H9 (cell line): ENCODE data around the gene SEC61B. TPM values are rescaled to one million over a fixed set of nuclear protein-coding genes. Genes with fewer than 3 reads are reported as not detected.

Experiments
- DNase-seq: peaks from one replicate; pipeline ENCODE4 v3.0.0-alpha.2; 2017
- H2AFZ ChIP-seq: one replicate; pipeline ENCODE4 v1.6.1; 2013; ENCODE audit warnings: mild to moderate bottlenecking, low read length, control low read depth, moderate library complexity
- H2AK5ac ChIP-seq: 2 replicates; pipeline ENCODE4 v1.6.1; 2013; ENCODE audit warnings: low read length, control low read depth, mixed read lengths; ENCODE audit not compliant: insufficient read length
- H2BK120ac ChIP-seq: one replicate; pipeline ENCODE4 v1.6.1; 2013; ENCODE audit warnings: low read depth, mild to moderate bottlenecking, low read length, control low read depth, inconsistent platforms; ENCODE audit not compliant: poor library complexity, severe bottlenecking
- H2BK12ac ChIP-seq: 2 replicates; pipeline ENCODE4 v1.6.1; 2013; ENCODE audit warnings: low read length, control low read depth, mixed read lengths, low read depth; ENCODE audit not compliant: insufficient read length
- H2BK15ac ChIP-seq: 2 replicates; pipeline ENCODE4 v1.6.1; 2013; ENCODE audit warnings: low read depth, low read length, control low read depth
- H2BK20ac ChIP-seq: one replicate; pipeline ENCODE4 v1.6.1; 2013; ENCODE audit warnings: low read depth, mild to moderate bottlenecking, low read length, control low read depth, inconsistent platforms; ENCODE audit not compliant: poor library complexity, severe bottlenecking
- H2BK5ac ChIP-seq: 2 replicates; pipeline ENCODE4 v1.6.1; 2013; ENCODE audit warnings: low read length, control low read depth, mixed read lengths; ENCODE audit not compliant: insufficient read length
- H3K14ac ChIP-seq: 2 replicates; pipeline ENCODE4 v1.6.1; 2013; ENCODE audit warnings: low read length, control low read depth; ENCODE audit not compliant: insufficient read depth
- H3K18ac ChIP-seq: 2 replicates; pipeline ENCODE4 v1.6.1; 2013; ENCODE audit warnings: low read depth, mild to moderate bottlenecking, mixed read lengths, low read length, control low read depth; ENCODE audit not compliant: insufficient read length
- H3K23ac ChIP-seq: 2 replicates; pipeline ENCODE4 v1.6.1; 2013; ENCODE audit warnings: low read length, control low read depth, mixed read lengths, low read depth; ENCODE audit not compliant: insufficient read length
- H3K23me2 ChIP-seq: 2 replicates; pipeline ENCODE4 v1.6.1; 2013; ENCODE audit warnings: low read depth, mild to moderate bottlenecking, mixed read lengths, low read length, control low read depth; ENCODE audit not compliant: insufficient read length, poor library complexity, severe bottlenecking
- H3K27ac ChIP-seq: 2 replicates; pipeline ENCODE4 v1.5.1; 2013; ENCODE audit warnings: low read length, control low read depth, mixed read lengths, low read depth; ENCODE audit not compliant: insufficient read length
- H3K27me3 ChIP-seq: 2 replicates; pipeline ENCODE4 v1.6.1; 2013; ENCODE audit warnings: low read length, control low read depth, inconsistent platforms; ENCODE audit not compliant: insufficient read depth
- H3K4ac ChIP-seq: 2 replicates; pipeline ENCODE4 v1.6.1; 2013; ENCODE audit warnings: low read depth, mild to moderate bottlenecking, control low read depth, inconsistent platforms, low read length, moderate library complexity
- H3K4me1 ChIP-seq: 2 replicates; pipeline ENCODE4 v1.6.1; 2013; ENCODE audit warnings: low read length, control low read depth, inconsistent platforms; ENCODE audit not compliant: insufficient read depth
- H3K4me2 ChIP-seq: 2 replicates; pipeline ENCODE4 v1.6.1; 2013; ENCODE audit warnings: low read length, control low read depth, mixed read lengths; ENCODE audit not compliant: insufficient read length, insufficient read depth
- H3K56ac ChIP-seq: 2 replicates; pipeline ENCODE4 v1.6.1; 2013; ENCODE audit warnings: low read depth, mild to moderate bottlenecking, mixed read lengths, low read length, control low read depth; ENCODE audit not compliant: insufficient read length
- H3K79me1 ChIP-seq: 2 replicates; pipeline ENCODE4 v1.6.1; 2013; ENCODE audit warnings: low read depth, mild to moderate bottlenecking, moderate library complexity, low read length, control low read depth, inconsistent platforms; ENCODE audit not compliant: insufficient read depth, poor library complexity, severe bottlenecking
- H3K79me2 ChIP-seq: 2 replicates; pipeline ENCODE4 v1.6.1; 2013; ENCODE audit warnings: low read length, control low read depth, inconsistent platforms; ENCODE audit not compliant: insufficient read depth
- H3K9ac ChIP-seq: 2 replicates; pipeline ENCODE4 v1.6.1; 2013; ENCODE audit warnings: low read length, control low read depth, mixed read lengths; ENCODE audit not compliant: insufficient read length; ENCODE audit errors: extremely low read depth
- H3K9me3 ChIP-seq: one replicate; pipeline ENCODE4 v1.6.1; 2013; ENCODE audit warnings: low read depth, low read length, inconsistent platforms; ENCODE audit not compliant: control insufficient read depth
- H3T11ph ChIP-seq: one replicate; pipeline ENCODE4 v1.6.1; 2013; ENCODE audit warnings: mild to moderate bottlenecking, low read length, control low read depth, inconsistent platforms
- H4K20me1 ChIP-seq: one replicate; pipeline ENCODE4 v1.6.1; 2013; ENCODE audit not compliant: control insufficient read depth, insufficient read length, insufficient read depth
- H4K5ac ChIP-seq: 2 replicates; pipeline ENCODE4 v1.6.1; 2013; ENCODE audit warnings: low read depth, mild to moderate bottlenecking, mixed read lengths, low read length, control low read depth; ENCODE audit not compliant: insufficient read length
- H4K8ac ChIP-seq: replicated peaks from 2 replicates; pipeline ENCODE4 v1.6.1; 2013; ENCODE audit warnings: low read length, control low read depth, mixed read lengths, low read depth; ENCODE audit not compliant: insufficient read length
- H4K91ac ChIP-seq: 2 replicates; pipeline ENCODE4 v1.6.1; 2013; ENCODE audit warnings: low read depth, mild to moderate bottlenecking, moderate library complexity, mixed read lengths, low read length, control low read depth; ENCODE audit not compliant: insufficient read length
- H3K27ac Mint-ChIP-seq, 3 experiments: 2 replicates in 2 of 3; 3 replicates in 1 of 3; pipeline ENCODE4 v1.8.0; 2020 to 2021; ENCODE audit warnings: mixed read lengths in 3 of 3, mild to moderate bottlenecking in 1 of 3, moderate library complexity in 1 of 3
- H3K27me3 Mint-ChIP-seq: 2 replicates; pipeline ENCODE4 v1.8.0; 2021; ENCODE audit warnings: low read depth, mild to moderate bottlenecking, moderate library complexity, mixed read lengths
- H3K36me3 Mint-ChIP-seq, 3 experiments: 2 replicates in 2 of 3; 3 replicates in 1 of 3; pipeline ENCODE4 v1.8.0; 2020 to 2021; ENCODE audit warnings: low read depth in 3 of 3, mixed read lengths in 3 of 3; ENCODE audit not compliant: insufficient read depth in 1 of 3
- H3K4me1 Mint-ChIP-seq, 2 experiments: 2 replicates each; pipeline ENCODE4 v1.8.0; 2020; ENCODE audit warnings: mixed read lengths in 2 of 2
- H3K4me3 Mint-ChIP-seq, 2 experiments: 2 replicates in 1 of 2; 3 replicates in 1 of 2; pipeline ENCODE4 v1.8.0; 2020 to 2021; ENCODE audit warnings: mild to moderate bottlenecking in 2 of 2, mixed read lengths in 2 of 2, moderate library complexity in 1 of 2
- H3K9me3 Mint-ChIP-seq, 2 experiments: 2 replicates in 1 of 2; 3 replicates in 1 of 2; pipeline ENCODE4 v1.8.0; 2020; ENCODE audit warnings: mild to moderate bottlenecking in 2 of 2, mixed read lengths in 2 of 2, moderate library complexity in 1 of 2
- WGBS: extraction: QIAGEN DNeasy Blood & Tissue Kit; methylation state at CpG from one replicate; pipeline ENCODE4 v1.1.7; 2013; ENCODE audit warnings: missing lambda C conversion rate, low lambda C conversion rate, mixed read lengths; ENCODE audit not compliant: insufficient read length; ENCODE audit errors: extremely low coverage; 5-methylcytosine and 5-hydroxymethylcytosine counted together
- total RNA-seq: library from RNA; stranded (reverse); gene quantifications from 2 replicates; pipeline ENCODE4 v1.2.1, GENCODE V29; 2021
- TF ChIP-seq, protein P1 (sequence below): fragments of 200-600 bp; sonication (generic); conservative IDR thresholded peaks from 3 replicates; pipeline ENCODE4 v1.8.0; 2021; ENCODE audit warnings: antibody characterized with exemption, mild to moderate bottlenecking

The SEC61B gene
- total RNA-seq, 1 experiment from 2014 or later: 142 TPM

DNA sequence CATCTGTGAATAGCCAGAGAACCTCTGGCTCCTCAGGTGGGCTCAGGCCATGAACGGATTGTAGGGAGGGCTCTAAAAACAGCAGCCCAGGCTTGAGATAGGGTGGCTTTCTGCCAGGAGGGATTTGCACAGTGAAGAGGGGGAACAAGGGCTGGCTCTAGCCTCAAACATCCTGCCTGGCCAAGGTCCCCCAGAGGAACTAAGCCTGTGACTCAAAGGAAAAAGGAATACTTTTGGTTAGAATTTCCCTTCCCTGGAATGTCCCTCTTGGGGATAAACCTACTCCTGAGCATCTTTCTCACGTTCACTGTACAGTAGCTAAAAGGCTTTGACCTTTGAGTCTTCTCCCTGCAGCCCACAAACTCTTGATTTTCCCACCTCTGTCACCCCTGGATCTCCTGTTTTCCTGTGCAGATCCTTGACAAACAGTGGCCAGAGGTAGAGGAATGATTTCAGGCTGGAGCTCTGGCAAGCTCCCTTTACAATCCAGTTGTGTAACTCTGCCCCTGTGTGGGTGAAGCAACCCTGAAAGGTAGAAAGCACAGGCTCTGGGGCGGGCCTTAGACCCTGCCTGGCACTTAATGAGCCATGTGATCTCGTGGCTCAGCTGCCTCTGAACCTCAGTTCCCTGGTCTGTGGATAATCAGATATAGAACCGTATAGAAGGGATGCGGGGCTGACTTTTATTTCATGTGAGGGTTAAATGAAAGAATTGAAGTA, 17.4 kb downstream of the SEC61B start:
- TF ChIP-seq, protein P1, sequence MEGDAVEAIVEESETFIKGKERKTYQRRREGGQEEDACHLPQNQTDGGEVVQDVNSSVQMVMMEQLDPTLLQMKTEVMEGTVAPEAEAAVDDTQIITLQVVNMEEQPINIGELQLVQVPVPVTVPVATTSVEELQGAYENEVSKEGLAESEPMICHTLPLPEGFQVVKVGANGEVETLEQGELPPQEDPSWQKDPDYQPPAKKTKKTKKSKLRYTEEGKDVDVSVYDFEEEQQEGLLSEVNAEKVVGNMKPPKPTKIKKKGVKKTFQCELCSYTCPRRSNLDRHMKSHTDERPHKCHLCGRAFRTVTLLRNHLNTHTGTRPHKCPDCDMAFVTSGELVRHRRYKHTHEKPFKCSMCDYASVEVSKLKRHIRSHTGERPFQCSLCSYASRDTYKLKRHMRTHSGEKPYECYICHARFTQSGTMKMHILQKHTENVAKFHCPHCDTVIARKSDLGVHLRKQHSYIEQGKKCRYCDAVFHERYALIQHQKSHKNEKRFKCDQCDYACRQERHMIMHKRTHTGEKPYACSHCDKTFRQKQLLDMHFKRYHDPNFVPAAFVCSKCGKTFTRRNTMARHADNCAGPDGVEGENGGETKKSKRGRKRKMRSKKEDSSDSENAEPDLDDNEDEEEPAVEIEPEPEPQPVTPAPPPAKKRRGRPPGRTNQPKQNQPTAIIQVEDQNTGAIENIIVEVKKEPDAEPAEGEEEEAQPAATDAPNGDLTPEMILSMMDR: no peak
- H2AFZ ChIP-seq: no peak overlapping the region
- no peak overlapping the region for H2BK5ac ChIP-seq
- no peaks in the 10 kb centered on the region for H3K79me2 ChIP-seq
- WGBS: no CpG with 5 or more reads among the region's 6 CpGs
- no peak overlapping the region for H3K9ac ChIP-seq
- no peak overlapping the region for H3K14ac ChIP-seq
- Mint-ChIP-seq H3K4me1 (no peaks in the 10 kb centered on the region), H3K9me3 (no peaks in the 10 kb centered on the region), H3K27ac (no peak overlapping the region), H3K4me3 (no peak overlapping the region), H3K36me3 (peaks cover 0 to 4% (median 2%) of the 10 kb centered on the region in 3 experiments; a peak in 4 of 7 replicates), H3K27me3 (no peaks in the 10 kb centered on the region)
- H3K23ac ChIP-seq: no peak overlapping the region
- H4K8ac ChIP-seq: no peak overlapping the region
- no peak overlapping the region for H3K18ac ChIP-seq
- H3K23me2 ChIP-seq: no peaks in the 10 kb centered on the region
- no peak overlapping the region for H3K4me2 ChIP-seq
- H4K91ac ChIP-seq: no peak overlapping the region
- H2BK12ac ChIP-seq: no peak overlapping the region
- no peak overlapping the region for H3K56ac ChIP-seq
- H3K27me3 ChIP-seq: no peaks in the 10 kb centered on the region
- no peak overlapping the region for H2AK5ac ChIP-seq
- H2BK15ac ChIP-seq: no peak overlapping the region
- H3K4ac ChIP-seq: no peak overlapping the region
- H3K79me1 ChIP-seq: no peaks in the 10 kb centered on the region
- no peak overlapping the region for H3K27ac ChIP-seq
- no peaks in the 10 kb centered on the region for H3K4me1 ChIP-seq
- H4K20me1 ChIP-seq: no peaks in the 10 kb centered on the region
- H2BK20ac ChIP-seq: no peak overlapping the region
- no peak overlapping the region for H4K5ac ChIP-seq
- no peak overlapping the region for H3T11ph ChIP-seq
- no peaks in the 10 kb centered on the region for H3K9me3 ChIP-seq
- no peak for DNase-seq
- no peak overlapping the region for H2BK120ac ChIP-seq
